ENCODE measurements around the gene OLIG1. TPM values are rescaled to one million over a fixed set of nuclear protein-coding genes. Genes with fewer than 3 reads are reported as not detected.

OLIG1 gene
- total and polyA plus RNA-seq, 5 donors: 0.68 to 1.3 TPM; not detected in 3

DNA sequence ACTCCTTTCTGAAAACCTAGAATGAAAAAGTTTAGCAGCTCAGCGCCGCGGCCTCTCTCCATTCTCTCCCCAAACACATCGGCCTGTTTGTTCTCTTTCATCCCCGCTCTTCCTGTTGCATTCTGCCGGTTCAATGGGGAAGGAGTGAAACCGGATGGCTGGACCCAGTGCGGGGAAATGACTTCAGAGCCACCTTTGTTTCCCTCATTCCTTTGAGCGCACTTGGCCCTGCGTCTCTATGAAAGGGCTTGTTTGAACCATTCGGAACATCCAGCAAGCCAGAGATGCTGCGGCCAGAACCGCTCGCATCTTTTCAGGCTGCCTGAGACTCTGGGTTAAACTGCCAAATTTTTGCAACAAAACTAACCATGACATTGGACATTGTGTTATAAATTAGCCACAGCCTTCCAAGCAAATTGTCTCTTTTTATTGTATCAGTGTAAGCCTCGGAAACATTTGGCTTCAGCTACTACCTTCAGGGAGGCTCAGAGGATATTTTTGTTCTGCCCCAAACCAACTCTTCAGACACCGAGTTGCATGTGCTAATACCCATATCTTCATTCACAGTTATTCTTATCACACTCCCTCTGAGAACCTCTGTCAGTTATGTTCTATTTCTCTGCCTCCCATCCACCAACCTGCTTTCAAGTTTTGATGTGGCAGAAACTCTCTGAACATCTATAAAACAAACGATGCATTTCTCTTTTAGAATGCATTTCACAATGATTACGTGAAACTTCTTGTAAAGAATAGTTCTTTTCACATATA is 5.1 kb upstream of the OLIG1 start:
- H3K27ac ChIP-seq (ENCODE audit: low read length): no peak overlapping the region
- no peak for ATAC-seq
- no peaks in the 10 kb centered on the region for H3K27me3 ChIP-seq (ENCODE audit: control insufficient read depth, insufficient read depth)
- H3K4me1 ChIP-seq (ENCODE audit: control insufficient read depth, insufficient read depth, low read length): no peaks in the 10 kb centered on the region
- intact Hi-C loops (cut with DNase I): no loop called here
- H3K9me3 ChIP-seq (ENCODE audit: control insufficient read depth, low read length): no peaks in the 10 kb centered on the region
- DNase-seq: no peak
- WGBS: 29% methylated on average over 18 of the region's 18 CpGs
- H3K4me3 ChIP-seq (ENCODE audit: low read length): no peak overlapping the region

DNA sequence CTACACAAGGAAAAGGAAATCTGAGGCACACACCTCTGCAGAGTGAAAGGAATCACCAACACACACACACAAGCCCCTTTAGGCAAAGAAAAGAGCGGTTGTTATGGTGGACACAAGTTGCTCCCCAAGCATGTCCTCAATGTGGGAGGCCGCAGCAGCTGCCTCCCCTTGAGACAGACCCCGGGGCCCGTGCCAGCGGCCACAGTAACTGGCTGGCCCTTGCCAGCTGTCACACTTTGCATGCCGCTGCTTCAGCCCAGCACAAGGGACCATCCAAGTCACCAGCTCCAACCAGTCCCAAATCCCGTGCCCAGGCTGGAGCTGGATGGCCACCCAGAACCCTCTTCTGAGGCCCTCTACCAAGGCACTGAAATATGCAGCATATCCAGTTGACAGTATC is 2.9 kb upstream of the OLIG1 start:
- no peak overlapping the region for H3K27ac ChIP-seq (ENCODE audit: low read length)
- H3K27me3 ChIP-seq (ENCODE audit: control insufficient read depth, insufficient read depth): no peaks in the 10 kb centered on the region
- H3K9me3 ChIP-seq (ENCODE audit: control insufficient read depth, low read length): no peaks in the 10 kb centered on the region
- no peak for DNase-seq
- peaks cover 2% of the 10 kb centered on the region for H3K4me1 ChIP-seq (ENCODE audit: control insufficient read depth, insufficient read depth, low read length)
- no peak overlapping the region for H3K4me3 ChIP-seq (ENCODE audit: low read length)
- intact Hi-C loops (cut with DNase I): no loop called here
- 88% methylated on average over 7 of the region's 7 CpGs for WGBS
- ATAC-seq: no peak

DNA sequence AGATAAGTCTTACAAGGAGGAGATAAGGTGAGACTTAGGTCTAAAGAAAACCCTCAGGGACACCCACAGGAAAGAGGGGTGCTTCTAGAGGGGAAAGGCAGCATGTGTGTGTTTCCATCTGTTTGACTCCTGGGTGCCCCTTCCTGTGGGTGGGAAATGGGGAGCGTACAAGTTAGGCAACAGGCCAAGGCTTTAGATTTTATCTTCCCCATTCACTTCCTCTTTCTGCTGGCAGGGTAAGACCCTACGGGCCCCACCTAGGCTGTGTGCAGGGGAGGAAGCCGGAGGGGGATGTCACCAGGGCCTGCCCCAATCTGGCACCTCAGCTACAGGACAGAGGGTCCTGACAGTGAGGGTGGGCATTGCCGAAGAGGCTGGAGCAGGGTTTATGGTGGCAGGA is 2.5 kb upstream of the OLIG1 start:
- 42% methylated on average over 4 of the region's 4 CpGs for WGBS
- ATAC-seq: no peak
- H3K4me3 ChIP-seq (ENCODE audit: low read length): no peak overlapping the region
- H3K27ac ChIP-seq (ENCODE audit: low read length): no peak overlapping the region
- DNase-seq: no peak
- no peaks in the 10 kb centered on the region for H3K27me3 ChIP-seq (ENCODE audit: control insufficient read depth, insufficient read depth)
- H3K4me1 ChIP-seq (ENCODE audit: control insufficient read depth, insufficient read depth, low read length): peaks cover 2% of the 10 kb centered on the region
- intact Hi-C loops (cut with DNase I): no loop called here
- H3K9me3 ChIP-seq (ENCODE audit: control insufficient read depth, low read length): no peaks in the 10 kb centered on the region

DNA sequence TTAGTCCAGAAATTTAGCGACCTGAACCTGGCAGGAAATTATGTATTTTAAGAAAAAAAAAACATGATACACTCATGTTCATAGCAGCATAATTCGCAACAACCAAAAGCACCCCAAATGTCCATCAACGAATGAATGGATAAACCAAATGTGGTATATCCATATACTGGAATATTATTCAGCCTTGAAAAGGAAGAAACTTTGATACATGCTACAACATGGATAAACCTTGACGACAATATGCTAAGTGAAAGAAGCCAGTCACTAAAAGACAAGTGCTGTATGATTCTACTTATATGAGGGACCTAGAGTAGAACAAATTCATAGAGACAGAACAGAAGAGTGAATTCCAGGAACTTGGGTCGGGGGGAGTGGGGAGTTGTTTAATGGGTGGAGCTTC is 698 bp upstream of the OLIG1 start:
- DNase-seq: no peak
- Histone ChIP-seq H3K4me1 (ENCODE audit: control insufficient read depth, insufficient read depth, low read length) (peaks cover 2% of the 10 kb centered on the region), H3K9me3 (ENCODE audit: control insufficient read depth, low read length) (no peaks in the 10 kb centered on the region), H3K27me3 (ENCODE audit: control insufficient read depth, insufficient read depth) (no peaks in the 10 kb centered on the region), H3K4me3 (ENCODE audit: low read length) (no peak overlapping the region), H3K27ac (ENCODE audit: low read length) (no peak overlapping the region)
- intact Hi-C loops (cut with DNase I): no loop called here
- no peak for ATAC-seq
- WGBS: 63% methylated on average over 5 of the region's 5 CpGs

DNA sequence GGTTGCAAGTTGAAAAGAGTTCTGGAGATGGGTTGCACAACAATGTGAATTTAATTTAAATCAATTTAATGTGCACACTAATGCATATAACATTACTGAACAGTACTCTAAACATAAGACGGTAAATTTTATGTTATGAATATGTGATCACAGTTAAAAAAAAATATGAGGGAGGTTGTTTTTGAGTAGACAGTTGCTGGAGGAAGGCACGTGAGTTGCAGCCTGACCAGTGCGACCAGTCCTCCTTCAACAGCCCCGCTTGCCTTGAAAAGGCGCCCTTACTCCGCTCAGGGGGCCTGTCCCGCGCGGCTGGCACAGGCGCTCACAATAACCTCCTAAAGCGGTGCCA is 322 bp upstream of the OLIG1 start:
- intact Hi-C loops (cut with DNase I): no loop called here
- Histone ChIP-seq H3K27ac (ENCODE audit: low read length) (no peak overlapping the region), H3K4me1 (ENCODE audit: control insufficient read depth, insufficient read depth, low read length) (peaks cover 2% of the 10 kb centered on the region), H3K9me3 (ENCODE audit: control insufficient read depth, low read length) (no peaks in the 10 kb centered on the region), H3K27me3 (ENCODE audit: control insufficient read depth, insufficient read depth) (no peaks in the 10 kb centered on the region), H3K4me3 (ENCODE audit: low read length) (peak overlapping the region; percentile 33)
- DNase-seq (no peak), ATAC-seq (no peak)
- 4% methylated on average over 11 of the region's 11 CpGs for WGBS

DNA sequence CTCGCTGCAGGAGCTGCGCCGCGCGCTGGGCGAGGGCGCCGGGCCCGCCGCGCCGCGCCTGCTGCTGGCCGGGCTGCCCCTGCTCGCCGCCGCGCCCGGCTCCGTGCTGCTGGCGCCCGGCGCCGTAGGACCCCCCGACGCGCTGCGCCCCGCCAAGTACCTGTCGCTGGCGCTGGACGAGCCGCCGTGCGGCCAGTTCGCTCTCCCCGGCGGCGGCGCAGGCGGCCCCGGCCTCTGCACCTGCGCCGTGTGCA is 730 bp downstream of the OLIG1 start:
- no peak overlapping the region for H3K27ac ChIP-seq (ENCODE audit: low read length)
- H3K27me3 ChIP-seq (ENCODE audit: control insufficient read depth, insufficient read depth): no peaks in the 10 kb centered on the region
- WGBS: 1% methylated on average over 44 of the region's 44 CpGs
- peaks cover 2% of the 10 kb centered on the region for H3K4me1 ChIP-seq (ENCODE audit: control insufficient read depth, insufficient read depth, low read length)
- DNase-seq: no peak
- no peaks in the 10 kb centered on the region for H3K9me3 ChIP-seq (ENCODE audit: control insufficient read depth, low read length)
- ATAC-seq: no peak
- intact Hi-C loops (cut with DNase I): no loop called here
- peak overlapping the region; percentile 33 for H3K4me3 ChIP-seq (ENCODE audit: low read length)

DNA sequence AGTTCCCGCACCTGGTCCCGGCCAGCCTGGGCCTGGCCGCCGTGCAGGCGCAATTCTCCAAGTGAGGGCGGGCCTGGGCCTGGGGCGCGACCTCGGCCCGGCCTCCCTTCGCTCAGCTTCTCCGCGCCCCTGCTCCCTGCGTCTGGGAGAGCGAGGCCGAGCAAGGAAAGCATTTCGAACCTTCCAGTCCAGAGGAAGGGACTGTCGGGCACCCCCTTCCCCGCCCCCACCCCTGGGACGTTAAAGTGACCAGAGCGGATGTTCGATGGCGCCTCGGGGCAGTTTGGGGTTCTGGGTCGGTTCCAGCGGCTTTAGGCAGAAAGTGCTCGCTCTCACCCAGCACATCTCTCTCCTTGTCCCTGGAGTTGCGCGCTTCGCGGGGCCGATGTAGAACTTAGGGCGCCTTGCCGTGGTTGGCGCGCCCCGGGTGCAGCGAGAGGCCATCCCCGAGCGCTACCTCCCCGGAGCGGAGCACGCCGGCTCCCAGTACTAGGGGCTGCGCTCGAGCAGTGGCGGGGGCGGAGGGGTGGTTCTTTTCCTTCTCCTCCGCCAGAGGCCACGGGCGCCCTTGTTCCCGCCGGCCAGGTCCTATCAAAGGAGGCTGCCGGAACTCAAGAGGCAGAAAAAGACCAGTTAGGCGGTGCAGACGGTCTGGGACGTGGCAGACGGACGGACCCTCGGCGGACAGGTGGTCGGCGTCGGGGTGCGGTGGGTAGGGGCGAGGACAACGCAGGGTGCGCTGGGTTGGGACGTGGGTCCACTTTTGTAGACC is 1.2 kb downstream of the OLIG1 start:
- Histone ChIP-seq H3K4me1 (ENCODE audit: control insufficient read depth, insufficient read depth, low read length) (peaks cover 2% of the 10 kb centered on the region), H3K27ac (ENCODE audit: low read length) (no peak overlapping the region), H3K27me3 (ENCODE audit: control insufficient read depth, insufficient read depth) (no peaks in the 10 kb centered on the region), H3K9me3 (ENCODE audit: control insufficient read depth, low read length) (no peaks in the 10 kb centered on the region), H3K4me3 (ENCODE audit: low read length) (peak overlapping the region; percentile 33)
- 2% methylated on average over 69 of the region's 69 CpGs for WGBS
- intact Hi-C loops (cut with DNase I): no loop called here
- DNase-seq: no peak
- no peak for ATAC-seq

DNA sequence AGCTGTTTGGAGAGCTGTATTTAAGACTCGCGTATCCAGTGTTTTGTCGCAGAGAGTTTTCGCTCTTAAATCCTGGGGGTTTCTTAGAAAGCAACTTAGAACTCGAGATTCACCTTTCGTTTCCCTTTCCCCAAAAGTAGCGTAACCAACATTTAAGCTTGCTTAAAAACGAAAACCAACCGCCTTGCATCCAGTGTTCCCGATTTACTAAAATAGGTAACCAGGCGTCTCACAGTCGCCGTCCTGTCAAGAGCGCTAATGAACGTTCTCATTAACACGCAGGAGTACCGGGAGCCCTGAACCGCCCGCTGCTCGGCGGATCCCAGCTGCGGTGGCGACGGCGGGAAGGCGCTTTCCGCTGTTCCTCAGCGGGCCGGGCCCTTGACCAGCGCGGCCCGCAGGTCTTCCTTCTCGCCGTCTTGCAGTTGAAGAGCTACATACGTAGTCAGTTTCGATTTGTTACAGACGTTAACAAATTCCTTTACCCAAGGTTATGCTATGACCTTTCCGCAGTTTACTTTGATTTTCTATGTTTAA is 1.9 kb downstream of the OLIG1 start:
- peak overlapping the region; percentile 30 for H3K4me3 ChIP-seq (ENCODE audit: low read length)
- ATAC-seq (no peak), DNase-seq (no peak)
- H3K4me1 ChIP-seq (ENCODE audit: control insufficient read depth, insufficient read depth, low read length): peaks cover 2% of the 10 kb centered on the region
- no peak overlapping the region for H3K27ac ChIP-seq (ENCODE audit: low read length)
- whole genome bisulfite sequencing: 3% methylated on average over 38 of the region's 38 CpGs
- H3K9me3 ChIP-seq (ENCODE audit: control insufficient read depth, low read length): no peaks in the 10 kb centered on the region
- H3K27me3 ChIP-seq (ENCODE audit: control insufficient read depth, insufficient read depth): no peaks in the 10 kb centered on the region
- intact Hi-C loops (cut with DNase I): no loop called here

DNA sequence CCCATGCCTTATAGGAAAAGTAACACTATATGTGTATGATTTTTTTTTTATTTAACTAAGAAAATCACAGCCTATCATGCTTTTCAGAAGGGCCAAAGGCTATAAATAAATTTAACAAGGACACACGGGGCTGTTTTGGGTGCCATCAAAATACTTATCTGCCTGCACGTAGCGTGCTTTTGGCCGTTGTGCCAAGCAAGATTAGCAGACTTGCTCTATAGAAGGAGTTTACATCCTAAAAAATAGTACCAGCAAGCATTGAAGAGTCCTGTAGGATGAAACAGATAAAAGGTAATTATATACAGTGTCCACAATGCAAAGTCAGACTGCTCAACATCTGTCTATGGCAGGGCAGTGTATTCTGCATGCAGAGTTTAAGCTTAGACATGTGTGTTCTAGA is 3.7 kb downstream of the OLIG1 start:
- intact Hi-C loops (cut with DNase I): no loop called here
- Histone ChIP-seq H3K27ac (ENCODE audit: low read length) (no peak overlapping the region), H3K27me3 (ENCODE audit: control insufficient read depth, insufficient read depth) (no peaks in the 10 kb centered on the region), H3K4me3 (ENCODE audit: low read length) (no peak overlapping the region), H3K9me3 (ENCODE audit: control insufficient read depth, low read length) (no peaks in the 10 kb centered on the region), H3K4me1 (ENCODE audit: control insufficient read depth, insufficient read depth, low read length) (peaks cover 2% of the 10 kb centered on the region)
- ATAC-seq: no peak
- WGBS: 54% methylated on average over 4 of the region's 4 CpGs
- no peak for DNase-seq

DNA sequence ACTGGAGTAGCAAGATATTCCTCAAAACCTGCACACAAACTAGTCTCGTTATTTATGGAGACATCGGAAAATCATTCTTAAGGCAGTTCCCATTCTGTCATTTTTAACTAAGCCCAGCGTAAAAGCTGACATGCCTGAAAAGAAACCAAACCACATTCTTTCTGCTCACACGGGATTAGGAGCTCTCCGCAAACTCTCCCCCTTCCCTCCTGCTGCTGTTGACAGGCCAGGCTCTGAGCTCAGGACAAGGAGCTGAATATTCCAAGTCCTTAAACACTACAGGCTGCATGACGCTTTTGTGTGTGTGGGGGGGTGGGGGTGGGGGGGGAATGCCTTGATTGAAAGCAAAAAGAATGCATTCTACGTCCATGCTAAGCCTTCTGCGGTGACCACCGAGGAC is 5.2 kb downstream of the OLIG1 start:
- Histone ChIP-seq H3K4me1 (ENCODE audit: control insufficient read depth, insufficient read depth, low read length) (peaks cover 2% of the 10 kb centered on the region), H3K9me3 (ENCODE audit: control insufficient read depth, low read length) (no peaks in the 10 kb centered on the region), H3K4me3 (ENCODE audit: low read length) (no peak overlapping the region), H3K27ac (ENCODE audit: low read length) (no peak overlapping the region), H3K27me3 (ENCODE audit: control insufficient read depth, insufficient read depth) (no peaks in the 10 kb centered on the region)
- 25% methylated on average over 9 of the region's 9 CpGs for WGBS
- ATAC-seq: no peak
- no peak for DNase-seq
- intact Hi-C loops (cut with DNase I): no loop called here

DNA sequence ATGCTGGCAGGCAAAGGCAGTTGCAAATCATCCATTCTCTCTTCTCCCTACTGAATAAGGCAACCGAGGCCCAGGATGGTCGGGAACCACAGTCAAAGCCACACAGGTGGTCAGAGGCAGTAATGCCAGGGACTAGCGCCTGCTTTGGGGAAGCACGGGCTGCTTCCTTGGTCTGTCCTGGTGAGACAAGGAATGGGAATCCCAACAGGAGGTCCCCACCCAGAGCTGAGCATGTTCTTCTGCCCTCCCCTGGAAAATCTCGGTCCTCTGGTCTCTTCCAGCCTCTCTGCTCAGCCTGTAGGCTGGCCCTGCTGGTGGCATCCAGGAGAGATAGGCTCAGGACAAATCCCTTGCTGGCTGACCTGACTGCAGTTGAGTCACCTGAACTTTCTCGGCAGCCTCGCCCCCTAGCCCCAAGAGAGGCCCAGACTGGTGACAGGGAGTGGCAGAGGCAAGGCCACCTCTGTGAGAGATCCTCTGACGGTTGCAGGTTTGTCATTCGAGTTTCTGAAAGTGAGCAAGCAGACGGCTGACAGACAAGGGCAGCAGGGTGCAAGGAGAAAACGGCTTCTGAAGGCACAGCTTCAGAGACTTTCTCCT is 5.8 kb downstream of the OLIG1 start:
- H3K4me3 ChIP-seq (ENCODE audit: low read length): no peak overlapping the region
- no peak overlapping the region for H3K27ac ChIP-seq (ENCODE audit: low read length)
- 43% methylated on average over 11 of the region's 11 CpGs for WGBS
- DNase-seq: no peak
- peaks cover 2% of the 10 kb centered on the region for H3K4me1 ChIP-seq (ENCODE audit: control insufficient read depth, insufficient read depth, low read length)
- intact Hi-C loops (cut with DNase I): no loop called here
- H3K9me3 ChIP-seq (ENCODE audit: control insufficient read depth, low read length): no peaks in the 10 kb centered on the region
- H3K27me3 ChIP-seq (ENCODE audit: control insufficient read depth, insufficient read depth): no peaks in the 10 kb centered on the region
- ATAC-seq: no peak

All from right cardiac atrium (tissue), 5 donors.